Panc1 (cell line): Measurements from ENCODE around the gene PHOX2A.

Source experiments
- CTCF ChIP-seq: fragments of 450-650 bp; IDR thresholded peaks from 2 replicates; pipeline ENCODE4 v1.5.1; 2017; ENCODE audit warnings: mild to moderate bottlenecking
- POLR2AphosphoS5 ChIP-seq: IDR thresholded peaks from 2 replicates; pipeline ENCODE4 v1.6.1; 2012; ENCODE audit warnings: mild to moderate bottlenecking, low read depth, low read length, moderate library complexity
- REST ChIP-seq, 2 experiments: IDR thresholded peaks; 2 replicates each; pipeline ENCODE4 v1.6.1; 2011 to 2012; ENCODE audit warnings: low read depth in 2 of 2, control low read depth in 1 of 2, low read length in 1 of 2, mild to moderate bottlenecking in 1 of 2, moderate library complexity in 1 of 2; ENCODE audit not compliant: insufficient read depth in 1 of 2
- SIN3A ChIP-seq: IDR thresholded peaks from 2 replicates; pipeline ENCODE4 v1.6.1; 2012; ENCODE audit warnings: low read depth, mild to moderate bottlenecking, low read length, moderate library complexity, borderline replicate concordance; ENCODE audit not compliant: insufficient read depth
- TCF7L2 ChIP-seq: IDR thresholded peaks from 2 replicates; pipeline ENCODE4 v1.6.1; 2011; ENCODE audit warnings: mild to moderate bottlenecking, low read depth, low read length, inconsistent platforms

GRCh38 chr11:72249961-72250360 lies 6.0 kb upstream of the PHOX2A start:
- TF ChIP-seq POLR2AphosphoS5, result no peak
- TF ChIP-seq CTCF, result no peak
- no peak for TF ChIP-seq REST (IDR thresholded peaks at IDR 0.05; ENCODE audit: insufficient read depth in 1 of 2, low read depth in 2 of 2, low read length in 1 of 2)
- TF ChIP-seq TCF7L2, result no peak
- TF ChIP-seq SIN3A, result no peak
